GM19397 (cell line): ENCODE data around the gene DOCK9.
"Not testable (repeated sequence)": the region's sequence is repeated elsewhere in the genome, so short reads cannot be mapped to it uniquely, and the experiment has no call there.

Experiments used
- ATAC-seq: cut with Tn5 transposase; IDR thresholded peaks from one replicate; pipeline ENCODE4 v1.9.1; 2021; ENCODE audit warnings: mild to moderate bottlenecking, moderate library complexity; ENCODE audit not compliant: unreplicated experiment

The DOCK9 gene

DNA sequence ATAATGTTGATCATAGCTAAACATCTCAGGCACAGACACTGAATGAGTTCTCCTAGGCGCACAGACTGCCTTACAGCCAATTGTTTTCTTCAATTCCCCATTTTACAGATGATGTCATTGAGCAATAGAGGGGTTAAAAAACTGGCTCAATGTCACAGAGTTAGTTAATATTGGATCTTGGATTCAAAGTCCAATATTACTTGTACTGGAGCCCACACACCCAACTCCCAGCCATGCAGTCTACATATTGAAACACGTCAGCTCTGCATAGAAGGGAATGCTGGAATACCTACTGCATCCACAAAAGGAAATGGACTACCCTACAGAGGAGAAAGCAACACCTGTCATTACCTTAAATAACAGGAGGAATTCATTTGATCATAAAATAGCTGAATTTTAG, 149.2 kb downstream of the DOCK9 start:
- no peak for ATAC-seq

DNA sequence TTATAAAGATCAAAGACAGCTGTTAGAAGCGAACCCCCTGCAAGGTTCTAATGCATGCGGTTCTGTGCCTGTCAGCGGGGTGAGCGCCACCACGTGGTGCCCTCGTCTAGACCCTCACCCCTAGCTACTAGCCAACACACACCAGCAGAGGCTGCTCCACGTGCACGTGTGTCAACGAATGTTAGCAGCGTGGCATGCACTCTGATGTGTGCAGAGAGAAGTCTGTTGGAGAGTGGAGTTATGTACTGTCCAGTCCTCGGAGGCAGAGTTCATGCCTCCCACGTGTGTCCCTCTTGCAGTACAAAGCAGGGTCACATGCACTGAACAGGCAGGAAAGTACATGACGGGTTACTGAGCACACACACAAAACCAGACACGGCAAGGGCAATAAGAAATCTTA, 150.4 kb downstream of the DOCK9 start:
- ATAC-seq, result no peak

DNA sequence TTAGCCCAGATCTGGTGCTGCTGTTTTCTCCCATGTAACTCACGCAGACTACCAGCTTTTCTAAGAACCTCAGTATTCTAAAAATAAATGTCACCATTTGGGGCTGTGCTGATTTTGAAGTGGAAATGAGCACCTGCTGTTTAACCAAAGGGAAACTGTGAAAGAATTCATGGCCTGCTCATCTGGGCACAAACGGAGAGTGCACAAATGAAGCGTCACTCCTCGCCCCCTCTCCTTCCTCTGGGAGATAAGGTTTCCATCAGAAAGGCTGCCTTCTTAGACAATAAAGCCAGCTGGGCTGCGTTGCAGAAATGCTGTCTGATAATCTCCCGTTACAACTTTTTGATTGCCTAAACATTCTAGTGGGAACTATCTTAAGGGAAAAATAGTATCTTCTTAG, 151.7 kb downstream of the DOCK9 start:
- ATAC-seq, result no peak

- ATAC-seq, result no peak
These were observed 152.2 kb downstream of the DOCK9 start for GRCh38 chr13:98825659-98826058.

DNA sequence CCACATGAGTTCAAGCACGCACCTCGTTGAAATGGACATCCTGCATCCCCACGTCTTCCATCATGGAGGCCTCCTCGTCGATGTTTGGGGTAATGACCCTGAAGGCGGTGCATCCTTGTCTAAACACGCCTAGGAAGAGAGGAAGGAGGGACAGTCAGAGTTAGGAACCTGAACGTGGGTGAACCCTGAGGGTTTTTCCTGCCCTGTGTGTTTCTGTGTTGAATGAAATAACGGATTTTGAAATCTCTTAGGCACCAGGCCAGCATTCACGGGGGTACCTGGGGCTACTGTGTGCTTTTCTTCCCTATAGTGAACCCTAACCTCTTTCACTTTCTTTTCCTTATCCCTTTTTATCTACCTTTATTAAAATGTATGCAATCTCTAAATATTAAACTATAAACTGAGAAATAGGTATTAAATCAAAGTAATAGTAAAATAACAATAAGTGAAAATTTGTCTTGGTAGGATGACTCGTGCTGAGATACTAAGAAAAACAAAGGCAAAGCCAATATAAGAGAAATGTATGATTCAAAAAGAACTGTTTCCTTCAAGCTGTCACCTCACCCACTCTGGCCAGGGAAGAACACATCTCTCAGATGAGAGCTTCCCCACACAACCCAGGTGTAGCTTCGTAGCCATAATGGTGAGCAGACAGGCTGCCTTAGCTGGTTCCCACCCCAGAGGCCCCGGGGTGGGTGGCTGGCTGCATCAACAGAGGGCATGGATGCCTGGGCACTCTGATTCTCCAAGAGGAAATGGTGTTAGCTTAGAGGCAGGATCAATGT, 153.3 kb downstream of the DOCK9 start:
- no peak for ATAC-seq

- no peak for ATAC-seq
These were observed 154.4 kb downstream of the DOCK9 start for GRCh38 chr13:98823442-98823841.

DNA sequence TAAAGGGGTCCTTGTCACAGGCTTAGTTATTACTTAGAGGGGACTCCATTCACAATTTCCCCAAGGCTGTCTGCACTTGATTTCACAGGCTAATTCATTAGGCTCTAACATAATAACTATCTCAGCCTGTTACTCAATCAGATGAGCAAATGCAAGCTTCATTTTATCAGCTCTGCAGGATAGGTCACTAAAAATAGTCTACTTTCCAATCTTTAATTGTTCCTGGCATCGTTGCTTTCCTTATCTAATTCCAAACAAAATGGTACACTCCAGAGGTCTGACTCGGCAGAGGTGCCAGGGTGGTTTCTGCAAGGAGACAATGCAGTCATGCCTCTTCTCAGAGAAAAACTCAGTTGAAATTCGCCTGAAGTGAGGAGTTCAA, 155.6 kb downstream of the DOCK9 start:
- ATAC-seq, result no peak

- ATAC-seq, result no peak
These were observed 156.3 kb downstream of the DOCK9 start for GRCh38 chr13:98821372-98822224.

DNA sequence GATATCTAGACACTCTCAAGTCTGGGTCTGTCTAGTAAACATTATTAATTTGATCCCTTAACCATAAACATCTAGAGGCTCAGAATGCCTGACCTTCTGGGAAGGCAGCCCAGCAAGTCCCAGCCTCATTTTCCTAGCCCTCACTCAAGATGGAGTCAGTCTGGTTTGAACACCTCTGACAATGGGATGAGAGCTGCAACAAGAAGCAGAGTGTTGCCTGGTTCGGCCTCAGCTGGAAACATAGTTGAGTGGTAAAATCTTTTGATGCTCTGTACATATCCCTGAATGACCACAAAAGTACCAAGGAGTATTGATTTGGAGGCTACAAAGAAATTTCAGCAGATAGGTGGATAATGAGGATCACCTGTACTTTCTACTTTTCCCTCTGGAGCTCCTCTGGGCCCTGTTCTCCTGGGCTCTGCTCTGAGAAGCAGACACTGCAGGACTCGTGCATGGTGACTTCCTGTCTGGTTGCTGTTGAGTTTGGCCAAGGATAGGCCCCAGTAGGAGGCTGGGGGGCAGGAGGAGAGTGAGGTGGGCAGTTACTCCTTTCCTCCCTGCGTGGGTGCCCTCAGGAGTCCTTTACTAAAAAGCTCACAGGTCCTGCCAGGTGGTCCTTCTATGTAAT, 157.0 kb downstream of the DOCK9 start:
- no peak for ATAC-seq

GRCh38 chr13:98820300-98820699, 157.6 kb downstream of the DOCK9 start:
- no peak for ATAC-seq

GRCh38 chr13:98819382-98820010, 158.4 kb downstream of the DOCK9 start:
- no peak for ATAC-seq

- ATAC-seq, result no peak
These were observed 161.5 kb downstream of the DOCK9 start for GRCh38 chr13:98816406-98816805.

DNA sequence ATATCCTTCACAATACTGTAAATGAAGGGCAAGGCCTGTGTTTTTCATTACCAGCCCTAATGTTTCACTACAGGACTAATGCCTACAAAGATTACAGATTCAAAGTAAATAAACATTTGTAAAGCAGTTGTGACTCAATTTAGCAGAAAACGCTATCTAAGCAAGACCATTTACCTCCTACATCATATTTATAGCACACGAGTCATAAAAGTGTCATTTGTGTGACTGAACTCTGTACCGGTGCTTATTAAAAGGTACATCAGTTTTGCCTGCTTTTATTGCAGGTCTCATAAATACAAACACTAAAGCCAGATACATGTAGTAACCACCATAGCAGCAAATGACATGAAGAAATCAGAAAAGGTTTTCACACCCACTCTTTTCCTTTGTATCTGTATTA, 163.9 kb downstream of the DOCK9 start:
- no peak for ATAC-seq

GRCh38 chr13:98812186-98812790, 165.6 kb downstream of the DOCK9 start:
- not testable (repeated sequence) for ATAC-seq

DNA sequence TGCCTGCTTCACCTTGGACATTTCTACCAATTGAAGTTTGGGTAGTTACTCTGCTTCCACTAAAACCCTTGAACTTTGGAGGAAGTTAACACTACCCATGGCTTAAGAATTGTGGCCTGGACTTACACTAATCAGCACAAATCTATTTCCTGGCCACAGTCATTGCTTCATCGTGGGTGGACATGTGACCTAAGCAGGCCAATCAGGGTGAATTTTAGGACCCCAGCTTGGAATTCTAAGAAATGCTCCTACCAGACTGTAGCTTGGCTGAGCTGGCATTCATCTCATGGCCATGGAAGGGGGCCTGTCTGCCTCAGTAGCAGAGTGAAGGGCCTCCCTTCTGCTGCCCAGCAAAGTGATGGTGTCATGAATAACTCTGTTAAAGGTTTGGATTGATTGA, 167.1 kb downstream of the DOCK9 start:
- no peak for ATAC-seq

DNA sequence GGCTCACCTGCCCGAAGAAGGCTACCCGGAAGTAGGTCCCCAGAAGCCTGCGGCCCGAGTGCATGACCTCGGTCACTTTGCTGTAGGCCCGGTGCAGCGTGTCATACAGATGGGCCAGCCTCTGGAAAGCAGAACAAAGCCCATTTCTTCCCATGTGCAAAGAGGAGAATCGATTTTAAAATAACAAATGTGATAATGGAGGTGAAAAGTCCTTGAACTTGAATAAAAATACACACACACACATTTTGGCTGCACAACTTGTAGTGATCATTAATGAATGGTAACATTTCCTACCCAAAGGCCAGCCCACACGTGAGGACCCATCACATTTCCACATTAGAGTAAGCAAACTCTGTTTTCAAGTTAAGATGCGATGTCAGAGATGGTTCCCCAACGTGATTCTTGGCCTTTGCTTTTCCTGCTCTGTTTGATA, 168.5 kb downstream of the DOCK9 start:
- no peak for ATAC-seq

- no peak for ATAC-seq
These were observed 170.1 kb downstream of the DOCK9 start for GRCh38 chr13:98807774-98808173.

DNA sequence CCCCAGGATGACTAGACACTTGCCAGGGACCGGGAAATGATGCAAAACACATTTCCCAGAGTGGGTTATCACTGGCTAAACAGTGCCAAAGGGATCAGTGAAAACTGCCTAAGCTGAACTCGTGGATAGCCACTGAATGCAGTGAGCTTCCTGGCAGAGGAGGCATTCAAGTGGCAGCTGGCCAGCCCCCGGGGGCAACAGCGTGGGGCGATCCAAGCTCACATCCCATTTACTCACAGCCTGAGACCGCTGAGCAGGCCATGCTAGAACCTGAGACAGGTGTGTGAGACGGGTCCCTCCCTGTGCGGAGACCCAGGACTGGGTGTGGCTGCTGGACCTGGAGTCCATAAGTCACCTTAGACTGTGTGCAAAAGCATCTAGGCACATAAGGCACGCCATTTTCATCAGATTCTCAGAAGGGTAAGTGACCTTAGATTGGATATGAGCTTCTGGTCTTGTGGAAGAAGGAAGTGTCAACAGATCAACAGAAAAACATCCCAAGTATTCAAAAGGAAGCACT, 173.5 kb downstream of the DOCK9 start:
- no peak for ATAC-seq

DNA sequence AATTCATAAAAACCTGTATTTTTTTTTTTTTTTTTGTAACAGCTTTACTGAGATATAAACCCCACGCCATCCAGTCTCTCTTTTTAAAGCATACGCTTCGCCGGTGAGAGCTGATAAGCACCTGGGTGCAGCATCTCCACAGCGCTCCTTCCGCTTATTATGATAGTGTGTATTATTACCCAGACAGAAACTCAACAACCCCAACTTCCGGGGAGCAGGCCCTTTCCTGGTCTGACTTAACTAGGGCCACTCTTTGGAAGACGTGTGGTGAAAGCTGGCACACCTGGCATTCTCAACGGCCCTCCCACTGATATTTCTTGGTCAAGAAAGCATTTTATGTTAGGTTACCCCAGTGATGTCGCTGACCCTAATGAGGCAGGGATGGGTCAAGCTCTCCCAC, 173.9 kb downstream of the DOCK9 start:
- ATAC-seq, result no peak

DNA sequence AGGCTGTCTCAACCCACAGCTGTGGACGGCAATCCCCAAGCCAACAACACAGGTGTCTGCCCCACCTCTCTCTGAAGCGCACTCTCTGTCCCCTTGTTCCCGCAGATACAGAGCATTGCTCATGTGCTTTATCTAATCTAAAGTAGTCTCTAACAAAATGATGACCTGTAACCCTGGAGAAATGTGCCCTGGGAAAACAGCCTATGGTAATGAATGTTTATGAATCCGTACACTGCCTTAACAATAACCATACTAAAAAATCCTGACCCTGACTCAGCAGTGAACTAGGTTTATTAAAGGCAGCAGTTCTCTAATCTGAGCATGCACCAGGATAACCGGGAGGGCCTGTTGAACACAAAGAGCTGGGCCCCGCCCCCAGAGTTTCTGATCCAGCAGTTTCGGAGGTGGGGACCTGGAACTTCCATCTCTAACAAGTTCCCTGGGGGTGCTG, 174.7 kb downstream of the DOCK9 start:
- ATAC-seq, result no peak

GRCh38 chr13:98802559-98802958, 175.3 kb downstream of the DOCK9 start:
- ATAC-seq, result no peak
